ENCODE data around the gene TBCE. TPM values are rescaled to one million over a fixed set of nuclear protein-coding genes. Genes with fewer than 3 reads are reported as not detected.

The TBCE gene
- polyA plus RNA-seq (2013) = 26.9 and 28.1 TPM in 2 replicates

DNA sequence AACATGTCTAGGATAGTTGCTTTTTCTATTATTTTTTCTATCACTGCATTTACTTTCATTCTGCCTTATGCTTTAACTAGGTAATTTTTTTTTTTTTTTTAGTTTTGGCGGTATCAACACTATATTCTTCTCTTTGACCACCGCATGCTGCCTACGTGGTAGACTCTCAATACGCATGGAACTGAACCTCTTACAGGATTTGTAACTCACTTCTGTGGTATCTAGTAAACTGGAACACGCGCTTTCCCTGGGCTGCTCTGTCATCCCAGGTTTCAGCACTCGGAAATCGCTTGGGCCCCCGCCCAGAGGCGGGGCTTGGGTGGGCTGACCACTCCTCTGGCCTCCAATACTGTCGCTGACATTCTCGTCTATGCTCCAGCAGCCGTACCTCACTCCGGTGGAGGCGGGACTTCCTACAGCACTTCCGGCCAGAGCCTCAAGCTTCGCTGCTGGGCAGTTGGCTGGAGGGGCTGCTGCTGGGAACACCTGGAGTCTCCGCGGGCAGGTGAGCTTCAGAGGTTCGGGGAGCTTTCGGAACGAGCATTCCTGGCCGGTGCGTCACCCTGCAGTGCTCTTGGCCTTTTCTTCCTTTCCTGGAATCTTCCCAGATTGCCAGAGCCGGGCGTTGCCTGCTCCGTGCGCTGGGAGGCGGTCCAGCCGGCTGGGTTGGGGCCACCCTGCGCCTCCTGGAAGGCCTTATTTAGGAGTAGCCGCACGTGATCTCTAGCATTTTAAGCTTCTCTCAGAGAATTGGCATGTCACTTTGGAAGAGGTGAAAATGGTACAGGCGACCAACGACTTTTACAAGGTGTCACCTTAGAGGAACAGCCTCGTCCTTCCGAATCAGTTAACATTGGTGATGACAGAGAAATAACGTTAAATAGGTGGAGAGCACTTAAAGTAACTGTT is at the start of gene TBCE:
TSS of gene TBCE (plus strand) at position 428 of the 909 bp plus-strand sequence. CDS start 12,623 bp downstream, outside the sequence.
- Histone ChIP-seq H3K4me1 (ENCODE audit: control insufficient read depth in 1 of 2, insufficient read depth in 2 of 2, low read length in 2 of 2) (peaks cover 0 to 4% of the 10 kb centered on the region in 2 experiments), H3K4ac (ENCODE audit: low read depth, low read length) (peak within 1 kb of the TSS; percentile 75), H3K79me1 (ENCODE audit: low read length) (peaks cover 7% of the 10 kb centered on the region), H2BK12ac (ENCODE audit: low read length) (peak within 1 kb of the TSS; percentile 52), H2AK5ac (ENCODE audit: low read length) (peak within 1 kb of the TSS; percentile 0), H3K4me2 (ENCODE audit: low read length) (peak within 1 kb of the TSS; percentile 53), H2BK120ac (ENCODE audit: insufficient read depth, low read length, poor library complexity) (peak within 1 kb of the TSS; percentile 82), H2AFZ (ENCODE audit: insufficient read depth, low read length, poor library complexity) (peak within 1 kb of the TSS; percentile 45), H3K9ac (ENCODE audit: low read length) (peak within 1 kb of the TSS; percentile 49), H3K36me3 (ENCODE audit: control insufficient read depth in 1 of 2, insufficient read depth in 2 of 2, low read length in 2 of 2) (no peaks in the 10 kb centered on the region), H3K18ac (ENCODE audit: low read length) (peak within 1 kb of the TSS; percentile 89), H3K23ac (ENCODE audit: low read length) (no peak within 1 kb of the TSS), H2BK5ac (ENCODE audit: low read depth, low read length, poor library complexity) (peak within 1 kb of the TSS; percentile 84), H4K91ac (ENCODE audit: low read depth, low read length) (peak within 1 kb of the TSS; percentile 39), H3K27ac (ENCODE audit: low read depth, low read length) (peak within 1 kb of the TSS; percentile 92), H3K14ac (ENCODE audit: low read length) (peak within 1 kb of the TSS; percentile 86), H3K79me2 (ENCODE audit: control insufficient read depth, insufficient read depth, low read length, poor library complexity) (peaks cover 2% of the 10 kb centered on the region), H3K27me3 (ENCODE audit: insufficient read depth, low read length) (no peaks in the 10 kb centered on the region), H4K8ac (ENCODE audit: low read depth, low read length) (peak within 1 kb of the TSS; percentile 87), H3K4me3 (ENCODE audit: low read depth, low read length) (peak within 1 kb of the TSS; percentile 71), H3K9me3 (ENCODE audit: insufficient read depth, low read depth, low read length) (peaks cover 2% of the 10 kb centered on the region), H4K12ac (ENCODE audit: low read depth, low read length) (peak within 1 kb of the TSS; percentile 77)
- peak; percentile 99 to 100 for DNase-seq
- no CpG with 5 or more reads among the region's 38 CpGs for WGBS (ENCODE audit: extremely low coverage, insufficient coverage, insufficient read length)

- no peak for DNase-seq
- Histone ChIP-seq H3K18ac (ENCODE audit: low read length) (no peak overlapping the region), H4K91ac (ENCODE audit: low read depth, low read length) (no peak overlapping the region)
These were observed 48.0 kb upstream of the TBCE start for GRCh38 chr1:235319255-235319654.

GRCh38 chr1:235320521-235321179 is 46.6 kb upstream of the TBCE start:
- Histone ChIP-seq H2AK5ac (ENCODE audit: low read length) (no peak overlapping the region), H3K14ac (ENCODE audit: low read length) (no peak overlapping the region), H3K36me3 (ENCODE audit: control insufficient read depth in 1 of 2, insufficient read depth in 2 of 2, low read length in 2 of 2) (peaks cover 11 to 14% of the 10 kb centered on the region in 2 experiments), H3K27me3 (ENCODE audit: insufficient read depth, low read length) (no peaks in the 10 kb centered on the region), H3K4me2 (ENCODE audit: low read length) (no peak overlapping the region), H4K8ac (ENCODE audit: low read depth, low read length) (no peak overlapping the region), H3K23ac (ENCODE audit: low read length) (no peak overlapping the region), H3K79me1 (ENCODE audit: low read length) (no peaks in the 10 kb centered on the region), H3K4ac (ENCODE audit: low read depth, low read length) (peak overlapping the region; percentile 78), H3K79me2 (ENCODE audit: control insufficient read depth, insufficient read depth, low read length, poor library complexity) (peaks cover 23% of the 10 kb centered on the region), H3K9ac (ENCODE audit: low read length) (no peak overlapping the region), H3K27ac (ENCODE audit: low read depth, low read length) (no peak overlapping the region), H4K91ac (ENCODE audit: low read depth, low read length) (no peak overlapping the region), H2AFZ (ENCODE audit: insufficient read depth, low read length, poor library complexity) (no peak overlapping the region), H3K4me1 (ENCODE audit: control insufficient read depth in 1 of 2, insufficient read depth in 2 of 2, low read length in 2 of 2) (no peaks in the 10 kb centered on the region), H2BK120ac (ENCODE audit: insufficient read depth, low read length, poor library complexity) (no peak overlapping the region), H2BK12ac (ENCODE audit: low read length) (no peak overlapping the region), H3K4me3 (ENCODE audit: low read depth, low read length) (no peak overlapping the region), H2BK5ac (ENCODE audit: low read depth, low read length, poor library complexity) (no peak overlapping the region), H3K9me3 (ENCODE audit: insufficient read depth, low read depth, low read length) (no peaks in the 10 kb centered on the region), H3K18ac (ENCODE audit: low read length) (no peak overlapping the region), H4K12ac (ENCODE audit: low read depth, low read length) (no peak overlapping the region)
- DNase-seq = no peak
- WGBS (ENCODE audit: extremely low coverage, insufficient coverage, insufficient read length) = no CpG with 5 or more reads among the region's 6 CpGs

More at GRCh38 chr1:235319255-235319654, 48.0 kb upstream of the TBCE start:
- Histone ChIP-seq H3K9ac (ENCODE audit: low read length) (no peak overlapping the region), H3K23ac (ENCODE audit: low read length) (no peak overlapping the region), H3K79me1 (ENCODE audit: low read length) (no peaks in the 10 kb centered on the region), H3K79me2 (ENCODE audit: control insufficient read depth, insufficient read depth, low read length, poor library complexity) (peaks cover 24% of the 10 kb centered on the region), H3K27me3 (ENCODE audit: insufficient read depth, low read length) (no peaks in the 10 kb centered on the region), H2BK120ac (ENCODE audit: insufficient read depth, low read length, poor library complexity) (no peak overlapping the region), H2BK12ac (ENCODE audit: low read length) (no peak overlapping the region), H2AK5ac (ENCODE audit: low read length) (no peak overlapping the region), H3K4ac (ENCODE audit: low read depth, low read length) (peak overlapping the region; percentile 94), H3K4me3 (ENCODE audit: low read depth, low read length) (no peak overlapping the region), H3K14ac (ENCODE audit: low read length) (no peak overlapping the region), H2BK5ac (ENCODE audit: low read depth, low read length, poor library complexity) (no peak overlapping the region), H4K12ac (ENCODE audit: low read depth, low read length) (no peak overlapping the region), H3K4me2 (ENCODE audit: low read length) (no peak overlapping the region), H3K36me3 (ENCODE audit: control insufficient read depth in 1 of 2, insufficient read depth in 2 of 2, low read length in 2 of 2) (peaks cover 11 to 12% of the 10 kb centered on the region in 2 experiments), H3K4me1 (ENCODE audit: control insufficient read depth in 1 of 2, insufficient read depth in 2 of 2, low read length in 2 of 2) (no peaks in the 10 kb centered on the region), H4K8ac (ENCODE audit: low read depth, low read length) (no peak overlapping the region), H3K27ac (ENCODE audit: low read depth, low read length) (no peak overlapping the region), H3K9me3 (ENCODE audit: insufficient read depth, low read depth, low read length) (no peaks in the 10 kb centered on the region), H2AFZ (ENCODE audit: insufficient read depth, low read length, poor library complexity) (no peak overlapping the region)
- WGBS (ENCODE audit: extremely low coverage, insufficient coverage, insufficient read length) = no CpG with 5 or more reads among the region's 2 CpGs

- Histone ChIP-seq H2BK5ac (ENCODE audit: low read depth, low read length, poor library complexity) (no peak overlapping the region), H3K4me3 (ENCODE audit: low read depth, low read length) (no peak overlapping the region), H2BK12ac (ENCODE audit: low read length) (no peak overlapping the region), H2AFZ (ENCODE audit: insufficient read depth, low read length, poor library complexity) (peak overlapping the region; percentile 38), H4K12ac (ENCODE audit: low read depth, low read length) (no peak overlapping the region), H3K27me3 (ENCODE audit: insufficient read depth, low read length) (no peaks in the 10 kb centered on the region), H3K27ac (ENCODE audit: low read depth, low read length) (no peak overlapping the region), H3K9me3 (ENCODE audit: insufficient read depth, low read depth, low read length) (no peaks in the 10 kb centered on the region), H4K8ac (ENCODE audit: low read depth, low read length) (no peak overlapping the region), H3K36me3 (ENCODE audit: control insufficient read depth in 1 of 2, insufficient read depth in 2 of 2, low read length in 2 of 2) (peaks cover 5 to 9% of the 10 kb centered on the region in 2 experiments), H3K14ac (ENCODE audit: low read length) (no peak overlapping the region), H2BK120ac (ENCODE audit: insufficient read depth, low read length, poor library complexity) (no peak overlapping the region), H3K79me1 (ENCODE audit: low read length) (peaks cover 21% of the 10 kb centered on the region), H3K4me1 (ENCODE audit: control insufficient read depth in 1 of 2, insufficient read depth in 2 of 2, low read length in 2 of 2) (no peaks in the 10 kb centered on the region), H3K79me2 (ENCODE audit: control insufficient read depth, insufficient read depth, low read length, poor library complexity) (peaks cover 33% of the 10 kb centered on the region), H3K4ac (ENCODE audit: low read depth, low read length) (peak overlapping the region; percentile 97), H3K9ac (ENCODE audit: low read length) (no peak overlapping the region), H3K23ac (ENCODE audit: low read length) (no peak overlapping the region), H3K4me2 (ENCODE audit: low read length) (no peak overlapping the region), H4K91ac (ENCODE audit: low read depth, low read length) (no peak overlapping the region), H3K18ac (ENCODE audit: low read length) (no peak overlapping the region), H2AK5ac (ENCODE audit: low read length) (no peak overlapping the region)
- 100% methylated on average over 1 of the region's 5 CpGs for WGBS (ENCODE audit: extremely low coverage, insufficient coverage, insufficient read length)
- DNase-seq = no peak
These were observed 42.9 kb upstream of the TBCE start for GRCh38 chr1:235324296-235324695.
